HEK293 (cell line): Measurements from ENCODE around the gene GCSAM.

Experiments used
- CTCF ChIA-PET: fragments of 350-600 bp; formaldehyde crosslinking; extraction: SDS; loops from one replicate; lab custom pipeline; 2021; ENCODE audit warnings: antibody characterized with exemption; lab: Yijun Ruan, JAX
- POLR2A ChIA-PET: fragments of 300-600 bp; formaldehyde crosslinking; extraction: SDS; loops from one replicate; lab custom pipeline; 2020; ENCODE audit warnings: antibody characterized with exemption, inconsistent platforms; lab: Yijun Ruan, JAX
- H3K27ac ChIP-seq: fragments of 200-500 bp; sonication (Bioruptor generic); 2 replicates; pipeline ENCODE4 v1.5.1; 2014; ENCODE audit warnings: low read depth, low read length, control low read depth, inconsistent platforms; ENCODE audit errors: extremely low read depth
- H3K36me3 ChIP-seq, 2 experiments: fragments of 200-500 bp in 1 of 2; sonication (Bioruptor generic) in 1 of 2; 1 replicate in 1 of 2; 2 replicates in 1 of 2; pipeline ENCODE4 v1.5.1; 2014 to 2017; ENCODE audit warnings: inconsistent platforms in 2 of 2, low read length in 2 of 2; ENCODE audit not compliant: control insufficient read depth in 2 of 2, insufficient read depth in 1 of 2
- H3K4me1 ChIP-seq: fragments of 200-500 bp; sonication (Bioruptor generic); 2 replicates; pipeline ENCODE4 v1.5.1; 2014; ENCODE audit warnings: mild to moderate bottlenecking, low read length, inconsistent platforms; ENCODE audit not compliant: control insufficient read depth, insufficient read depth
- H3K4me3 ChIP-seq: 2 replicates; pipeline ENCODE4 v1.5.1; 2011; ENCODE audit warnings: low read depth, mild to moderate bottlenecking, control low read depth, low read length, moderate library complexity
- H3K9me3 ChIP-seq: fragments of 200-500 bp; sonication (Bioruptor generic); 2 replicates; pipeline ENCODE4 v1.5.1; 2014; ENCODE audit warnings: low read depth, low read length, inconsistent platforms; ENCODE audit not compliant: control insufficient read depth, insufficient read depth
- GLIS1 ChIP-seq: fragments of 450-650 bp; formaldehyde crosslinking; IDR thresholded peaks from 2 replicates; pipeline ENCODE4 v1.5.1; 2016; ENCODE audit warnings: missing biosample characterization, missing genetic modification characterization
- KLF10 ChIP-seq: fragments of 450-650 bp; IDR thresholded peaks from 2 replicates; pipeline ENCODE4 v1.5.1; 2018; ENCODE audit warnings: missing biosample characterization, mild to moderate bottlenecking, missing genetic modification characterization
- MEIS1 ChIP-seq: sonication (generic); formaldehyde crosslinking; IDR thresholded peaks from 2 replicates; pipeline ENCODE4 v1.8.1; 2022; ENCODE audit warnings: missing genetic modification reagents, mild to moderate bottlenecking, borderline replicate concordance
- PRDM2 ChIP-seq: fragments of 450-650 bp; formaldehyde crosslinking; IDR thresholded peaks from 2 replicates; pipeline ENCODE4 v1.5.1; 2016; ENCODE audit warnings: missing biosample characterization, missing genetic modification characterization, borderline replicate concordance
- REST ChIP-seq: fragments of 450-650 bp; formaldehyde crosslinking; IDR thresholded peaks from 2 replicates; pipeline ENCODE4 v1.5.1; 2016; ENCODE audit warnings: missing biosample characterization, missing genetic modification characterization
- TCF7L2 ChIP-seq: IDR thresholded peaks from 2 replicates; pipeline ENCODE4 v1.6.1; 2011; ENCODE audit warnings: low read depth, mild to moderate bottlenecking, inconsistent platforms, low read length, moderate library complexity, borderline replicate concordance
- ZBTB21 ChIP-seq: fragments of 450-650 bp; formaldehyde crosslinking; IDR thresholded peaks from 2 replicates; pipeline ENCODE4 v1.5.1; 2017; ENCODE audit warnings: missing biosample characterization, missing genetic modification characterization
- ZFP3 ChIP-seq: fragments of 450-650 bp; formaldehyde crosslinking; IDR thresholded peaks from 2 replicates; pipeline ENCODE4 v1.5.1; 2016; ENCODE audit warnings: low read depth, missing biosample characterization, missing genetic modification characterization
- ZFP37 ChIP-seq: fragments of 450-650 bp; formaldehyde crosslinking; IDR thresholded peaks from 2 replicates; pipeline ENCODE4 v1.5.1; 2016; ENCODE audit warnings: missing biosample characterization, missing genetic modification characterization
- ZNF174 ChIP-seq: fragments of 450-650 bp; formaldehyde crosslinking; IDR thresholded peaks from 2 replicates; pipeline ENCODE4 v1.5.0; 2017; ENCODE audit warnings: missing biosample characterization, mild to moderate bottlenecking, missing genetic modification characterization
- ZNF175 ChIP-seq: fragments of 450-650 bp; formaldehyde crosslinking; IDR thresholded peaks from 2 replicates; pipeline ENCODE4 v1.5.1; 2016; ENCODE audit warnings: missing biosample characterization, missing genetic modification characterization
- ZNF221 ChIP-seq: fragments of 450-650 bp; formaldehyde crosslinking; IDR thresholded peaks from 2 replicates; pipeline ENCODE4 v1.5.1; 2017; ENCODE audit warnings: missing biosample characterization, missing genetic modification characterization, borderline replicate concordance
- ZNF335 ChIP-seq: fragments of 450-650 bp; formaldehyde crosslinking; conservative IDR thresholded peaks from 2 replicates; pipeline ENCODE4 v1.5.1; 2016; ENCODE audit warnings: missing biosample characterization, missing genetic modification characterization
- ZNF423 ChIP-seq: fragments of 450-650 bp; formaldehyde crosslinking; IDR thresholded peaks from 2 replicates; pipeline ENCODE4 v1.5.1; 2016; ENCODE audit warnings: missing biosample characterization, missing genetic modification characterization
- ZNF530 ChIP-seq: fragments of 450-650 bp; formaldehyde crosslinking; IDR thresholded peaks from 2 replicates; pipeline ENCODE4 v1.5.1; 2016; ENCODE audit warnings: low read depth, missing biosample characterization, missing genetic modification characterization
- ZNF544 ChIP-seq: fragments of 450-650 bp; formaldehyde crosslinking; IDR thresholded peaks from 2 replicates; pipeline ENCODE4 v1.5.0; 2017; ENCODE audit warnings: missing biosample characterization, missing genetic modification characterization
- ZNF571 ChIP-seq: fragments of 450-650 bp; formaldehyde crosslinking; IDR thresholded peaks from 2 replicates; pipeline ENCODE4 v1.5.0; 2017; ENCODE audit warnings: missing biosample characterization, missing genetic modification characterization
- ZNF596 ChIP-seq: fragments of 450-650 bp; IDR thresholded peaks from 2 replicates; pipeline ENCODE4 v1.5.0; 2018; ENCODE audit warnings: missing biosample characterization, mild to moderate bottlenecking, missing genetic modification characterization, moderate library complexity
- ZNF777 ChIP-seq: fragments of 450-650 bp; formaldehyde crosslinking; IDR thresholded peaks from 2 replicates; pipeline ENCODE4 v1.5.1; 2017; ENCODE audit warnings: missing biosample characterization, missing genetic modification characterization, borderline replicate concordance
- ZNF792 ChIP-seq: fragments of 450-650 bp; formaldehyde crosslinking; IDR thresholded peaks from 2 replicates; pipeline ENCODE4 v1.5.1; 2016; ENCODE audit warnings: missing biosample characterization, missing genetic modification characterization
- ZSCAN16 ChIP-seq: fragments of 450-650 bp; formaldehyde crosslinking; IDR thresholded peaks from 2 replicates; pipeline ENCODE4 v1.5.1; 2016; ENCODE audit warnings: missing biosample characterization, missing genetic modification characterization
- ZXDB ChIP-seq: fragments of 450-650 bp; formaldehyde crosslinking; IDR thresholded peaks from 2 replicates; pipeline ENCODE4 v1.5.1; 2016; ENCODE audit warnings: missing biosample characterization, missing genetic modification characterization
- TF ChIP-seq, protein P1 (sequence below): fragments of 450-650 bp; formaldehyde crosslinking; IDR thresholded peaks from 2 replicates; pipeline ENCODE4 v1.5.1; 2016; ENCODE audit warnings: missing biosample characterization, missing genetic modification characterization

Gene GCSAM

DNA sequence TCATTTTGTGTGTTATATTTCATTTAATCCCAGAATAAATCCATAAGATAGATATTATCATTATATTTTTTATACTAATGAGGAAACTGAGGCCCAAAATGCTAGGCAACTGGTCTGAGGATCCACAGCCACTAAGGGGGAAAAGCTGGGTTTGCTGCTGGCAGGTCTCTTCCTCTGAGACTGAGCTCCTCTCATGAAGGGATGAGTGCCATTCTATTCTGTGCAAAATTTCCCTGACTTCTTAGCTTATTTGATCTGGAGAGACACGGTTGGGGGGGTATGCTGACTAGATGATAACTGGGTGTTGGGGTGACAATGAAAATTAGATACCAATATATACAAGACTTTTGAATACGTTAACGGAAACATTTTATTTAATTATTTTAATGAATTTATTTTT, 1.9 kb downstream of the GCSAM start (continued):
- no peak for TF ChIP-seq ZNF777

GRCh38 chr3:112130638-112130993, 2.4 kb downstream of the GCSAM start:
- no peak overlapping the region for H3K27ac ChIP-seq
- POLR2A ChIA-PET, result no interaction called here
- TF ChIP-seq ZNF423 (tag by site-specific recombination) (no peak), GLIS1 (tag by site-specific recombination) (no peak), ZNF174 (tag by site-specific recombination) (no peak), ZFP37 (tag by site-specific recombination) (no peak), TCF7L2 (no peak)
- TF ChIP-seq, protein P1, sequence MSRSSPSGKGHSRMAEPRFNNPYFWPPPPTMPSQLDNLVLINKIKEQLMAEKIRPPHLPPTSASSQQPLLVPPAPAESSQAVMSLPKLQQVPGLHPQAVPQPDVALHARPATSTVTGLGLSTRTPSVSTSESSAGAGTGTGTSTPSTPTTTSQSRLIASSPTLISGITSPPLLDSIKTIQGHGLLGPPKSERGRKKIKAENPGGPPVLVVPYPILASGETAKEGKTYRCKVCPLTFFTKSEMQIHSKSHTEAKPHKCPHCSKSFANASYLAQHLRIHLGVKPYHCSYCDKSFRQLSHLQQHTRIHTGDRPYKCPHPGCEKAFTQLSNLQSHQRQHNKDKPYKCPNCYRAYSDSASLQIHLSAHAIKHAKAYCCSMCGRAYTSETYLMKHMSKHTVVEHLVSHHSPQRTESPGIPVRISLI (tag by site-specific recombination), result no peak
- TF ChIP-seq, all 188 proteins: peak for 0
- H3K4me3 ChIP-seq, result no peak overlapping the region
- peaks cover 0 to 15% of the 10 kb centered on the region in 2 experiments; a peak in 1 of 3 replicates for H3K36me3 ChIP-seq
- peaks cover 17% of the 10 kb centered on the region; the same call in 1 of the 2 replicates for H3K4me1 ChIP-seq
- CTCF ChIA-PET, result interaction anchor here (0.6 to 0.9 kb wide), 2 partner anchors 19 to 94 kb away, joined by 3 to 4 read pairs; no protein-coding TSS in a partner anchor
- H3K9me3 ChIP-seq, result no peaks in the 10 kb centered on the region

GRCh38 chr3:112129925-112130637, 3.0 kb downstream of the GCSAM start:
- POLR2A ChIA-PET, result no interaction called here
- no peaks in the 10 kb centered on the region for H3K9me3 ChIP-seq
- CTCF ChIA-PET, result no interaction called here
- H3K4me1 ChIP-seq, result peaks cover 14% of the 10 kb centered on the region; the same call in 1 of the 2 replicates
- H3K36me3 ChIP-seq, result peaks cover 0 to 15% of the 10 kb centered on the region in 2 experiments; a peak in 1 of 3 replicates
- H3K27ac ChIP-seq, result no peak overlapping the region
- no peak overlapping the region for H3K4me3 ChIP-seq
- no peak for TF ChIP-seq ZNF777
- TF ChIP-seq ZNF174 (tag by site-specific recombination), result no peak
- no peak for TF ChIP-seq ZNF530 (tag by site-specific recombination)
- TF ChIP-seq ZXDB (tag by site-specific recombination), result no peak
- no peak for TF ChIP-seq ZNF792 (tag by site-specific recombination)
- TF ChIP-seq MEIS1, result no peak
- TF ChIP-seq ZBTB21 (tag by site-specific recombination), result no peak
- TF ChIP-seq ZSCAN16 (tag by site-specific recombination), result no peak
- TF ChIP-seq ZNF335 (tag by site-specific recombination), result no peak
- TF ChIP-seq ZNF544 (tag by site-specific recombination), result no peak
- no peak for TF ChIP-seq REST (tag by site-specific recombination)
- TF ChIP-seq ZNF596 (tag by site-specific recombination), result no peak
- no peak for TF ChIP-seq ZNF221 (tag by site-specific recombination)
- TF ChIP-seq PRDM2 (tag by site-specific recombination), result no peak
- TF ChIP-seq KLF10 (tag by site-specific recombination), result no peak
- no peak for TF ChIP-seq ZNF571
- TF ChIP-seq ZFP3, result no peak
- no peak for TF ChIP-seq ZNF175 (tag by site-specific recombination)
